ENCODE data around the gene TBC1D22B.
A peak's percentile ranks its signal among the peaks of the same experiment; 100 is the strongest.

The TBC1D22B gene

GRCh38 chr6:37353761-37354525 is 96.4 kb downstream of the TBC1D22B start, which contains the start of gene RNF8:
TSS of gene RNF8 (plus strand) at chr6:37353983. CDS start at chr6:37354165, 182 bp downstream.
- H2AFZ ChIP-seq (ENCODE audit: low read length), result peak within 1 kb of the TSS; percentile 93
- no peak for TF ChIP-seq EZH2phosphoT487 (IDR thresholded peaks at IDR 0.05; ENCODE audit: borderline replicate concordance)
- peaks cover 47% of the 10 kb centered on the region for H3K79me2 ChIP-seq (ENCODE audit: insufficient read depth, low read length)

DNA sequence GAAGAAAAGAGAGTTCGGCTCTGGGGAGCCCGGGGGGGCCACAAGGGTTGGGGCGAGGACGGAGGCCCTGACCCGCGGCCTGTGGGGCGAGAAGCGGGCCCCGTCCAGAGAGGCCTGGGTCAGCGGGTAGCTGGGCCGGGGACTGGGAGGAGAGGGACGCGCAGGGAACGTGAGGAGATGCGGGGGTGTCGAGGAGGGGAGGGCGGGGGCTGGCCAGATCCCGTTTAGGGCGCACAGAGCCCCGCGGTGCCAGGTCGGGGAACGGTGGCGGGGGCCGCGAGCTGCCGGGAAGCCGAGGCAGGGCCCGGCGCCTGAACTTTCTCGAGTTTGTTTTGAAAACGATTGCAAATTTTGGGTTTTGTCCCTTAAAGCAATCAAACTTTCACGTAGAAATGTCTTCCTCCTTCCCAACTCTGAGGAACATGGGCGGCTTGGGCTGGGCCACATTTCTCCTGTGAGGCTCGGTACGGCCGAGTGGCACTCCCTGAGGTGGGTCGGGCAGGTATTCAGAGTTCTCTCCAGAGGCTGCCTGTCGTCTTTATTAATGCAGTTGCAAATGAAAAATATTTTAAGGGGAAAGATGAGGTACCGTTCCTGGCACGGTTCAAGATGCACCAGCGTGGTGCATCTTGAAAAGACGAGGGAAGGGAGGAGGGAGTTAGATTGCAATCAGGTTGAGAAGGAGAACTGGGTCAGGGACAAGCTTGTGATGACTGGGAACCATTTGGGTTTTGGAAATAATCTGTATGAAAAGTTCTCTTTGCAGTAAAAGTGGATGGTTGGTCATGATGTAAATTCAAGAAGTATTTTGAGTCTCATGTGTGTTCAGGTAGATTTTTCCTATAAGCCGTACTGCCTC is 97.2 kb downstream of the TBC1D22B start:
- H3K9me3 ChIP-seq (ENCODE audit: insufficient read depth, low read depth, low read length), result no peaks in the 10 kb centered on the region
- peak overlapping the region; percentile 89 for H3K9ac ChIP-seq (ENCODE audit: low read depth, low read length, poor library complexity, severe bottlenecking)
- peaks cover 16% of the 10 kb centered on the region for H4K20me1 ChIP-seq (ENCODE audit: insufficient read depth, low read length, poor library complexity, severe bottlenecking)
- peaks cover 35% of the 10 kb centered on the region for H3K4me1 ChIP-seq (ENCODE audit: insufficient read depth, low read length, poor library complexity, severe bottlenecking)
- TF ChIP-seq EZH2phosphoT487 (IDR thresholded peaks at IDR 0.05; ENCODE audit: borderline replicate concordance), result no peak
- TF ChIP-seq CTCF (conservative IDR thresholded peaks at IDR 0.05; ENCODE audit: low read length), result no peak
- no peaks in the 10 kb centered on the region for H3K36me3 ChIP-seq (ENCODE audit: insufficient read depth, low read length)
- H3K27me3 ChIP-seq (ENCODE audit: insufficient read depth, low read length, poor library complexity, severe bottlenecking), result no peaks in the 10 kb centered on the region
- H2AFZ ChIP-seq (ENCODE audit: low read length), result peak overlapping the region; percentile 93
- peak overlapping the region; percentile 85 for H3K4me2 ChIP-seq (ENCODE audit: low read depth, low read length, poor library complexity, severe bottlenecking)
- no peaks in the 10 kb centered on the region for H3F3A ChIP-seq (ENCODE audit: low read depth)
- H3K4me3 ChIP-seq (ENCODE audit: low read length, poor library complexity, severe bottlenecking), result peak overlapping the region; percentile 97
- no peaks in the 10 kb centered on the region for H3K9me2 ChIP-seq (replicated peaks; ENCODE audit: low read depth, low read length)
- H3K79me2 ChIP-seq (ENCODE audit: insufficient read depth, low read length), result peaks cover 47% of the 10 kb centered on the region

More at GRCh38 chr6:37353761-37354525, 96.4 kb downstream of the TBC1D22B start, which contains the start of gene RNF8:
- H3K27me3 ChIP-seq (ENCODE audit: insufficient read depth, low read length, poor library complexity, severe bottlenecking), result no peaks in the 10 kb centered on the region
- peaks cover 35% of the 10 kb centered on the region for H3K4me1 ChIP-seq (ENCODE audit: insufficient read depth, low read length, poor library complexity, severe bottlenecking)
- peak within 1 kb of the TSS; percentile 89 for H3K9ac ChIP-seq (ENCODE audit: low read depth, low read length, poor library complexity, severe bottlenecking)
- no peaks in the 10 kb centered on the region for H3K9me2 ChIP-seq (replicated peaks; ENCODE audit: low read depth, low read length)
- H3K4me3 ChIP-seq (ENCODE audit: low read length, poor library complexity, severe bottlenecking), result peak within 1 kb of the TSS; percentile 97
- H4K20me1 ChIP-seq (ENCODE audit: insufficient read depth, low read length, poor library complexity, severe bottlenecking), result peaks cover 12% of the 10 kb centered on the region
- no peaks in the 10 kb centered on the region for H3K36me3 ChIP-seq (ENCODE audit: insufficient read depth, low read length)
- H3F3A ChIP-seq (ENCODE audit: low read depth), result no peaks in the 10 kb centered on the region
- peak within 1 kb of the TSS; percentile 85 for H3K4me2 ChIP-seq (ENCODE audit: low read depth, low read length, poor library complexity, severe bottlenecking)
- H3K9me3 ChIP-seq (ENCODE audit: insufficient read depth, low read depth, low read length), result no peaks in the 10 kb centered on the region

DNA sequence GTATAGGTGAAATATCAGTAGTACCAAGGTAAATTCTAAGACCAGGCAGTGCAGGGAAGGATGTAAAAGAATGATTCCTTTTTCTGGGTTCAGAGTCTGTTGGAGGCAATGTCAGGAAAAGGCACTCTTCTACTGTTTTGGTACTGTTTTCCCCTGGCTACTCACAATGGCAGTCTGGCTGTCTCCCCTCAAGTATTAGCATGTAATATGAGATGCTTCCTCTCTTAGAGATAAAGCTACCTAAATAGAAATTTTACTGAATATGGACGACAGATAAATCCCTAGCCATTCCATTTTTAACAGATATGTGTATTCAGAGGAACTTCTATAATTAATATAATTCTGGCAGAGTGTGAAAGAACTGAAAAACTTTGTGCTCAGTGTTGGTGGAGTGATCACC is 99.7 kb downstream of the TBC1D22B start:
- Histone ChIP-seq H2AFZ (ENCODE audit: low read length) (no peak overlapping the region), H3F3A (ENCODE audit: low read depth) (peaks cover 3% of the 10 kb centered on the region; the same call in 1 of the 2 replicates), H3K4me1 (ENCODE audit: insufficient read depth, low read length, poor library complexity, severe bottlenecking) (peaks cover 46% of the 10 kb centered on the region), H3K9ac (ENCODE audit: low read depth, low read length, poor library complexity, severe bottlenecking) (peak overlapping the region; percentile 89), H3K9me2 (replicated peaks; ENCODE audit: low read depth, low read length) (no peaks in the 10 kb centered on the region), H3K9me3 (ENCODE audit: insufficient read depth, low read depth, low read length) (no peaks in the 10 kb centered on the region), H3K36me3 (ENCODE audit: insufficient read depth, low read length) (peaks cover 9% of the 10 kb centered on the region; the same call in 1 of the 2 replicates), H3K4me2 (ENCODE audit: low read depth, low read length, poor library complexity, severe bottlenecking) (peak overlapping the region; percentile 85), H3K27me3 (ENCODE audit: insufficient read depth, low read length, poor library complexity, severe bottlenecking) (no peaks in the 10 kb centered on the region), H3K4me3 (ENCODE audit: low read length, poor library complexity, severe bottlenecking) (peak overlapping the region; percentile 97), H4K20me1 (ENCODE audit: insufficient read depth, low read length, poor library complexity, severe bottlenecking) (peaks cover 16% of the 10 kb centered on the region), H3K79me2 (ENCODE audit: insufficient read depth, low read length) (peaks cover 47% of the 10 kb centered on the region)
- TF ChIP-seq CTCF (conservative IDR thresholded peaks at IDR 0.05; ENCODE audit: low read length) (no peak), EZH2phosphoT487 (IDR thresholded peaks at IDR 0.05; ENCODE audit: borderline replicate concordance) (no peak)

All from Loucy (cell line).